Measurements from ENCODE around the gene DDX10.

GRCh38 chr11:108672113-108672512 is 7.2 kb downstream of the DDX10 start:
- no peak for TF ChIP-seq CTCF (IDR thresholded peaks at IDR 0.05; ENCODE audit: insufficient read depth, low read length)
- no peak for TF ChIP-seq POLR2AphosphoS5 (IDR thresholded peaks at IDR 0.05; ENCODE audit: low read depth)
- TF ChIP-seq GABPA (IDR thresholded peaks at IDR 0.05; ENCODE audit: low read depth), result no peak
- TF ChIP-seq REST (IDR thresholded peaks at IDR 0.05; ENCODE audit: insufficient replicate concordance, low read depth), result no peak
- TF ChIP-seq SPI1 (IDR thresholded peaks at IDR 0.05; ENCODE audit: borderline replicate concordance, low read depth), result no peak

All from HL-60 (cell line).